ENCODE results near the gene RALGPS2. TPM values are rescaled to one million over a fixed set of nuclear protein-coding genes. Genes with fewer than 3 reads are reported as not detected.

RALGPS2 gene
- total and polyA plus RNA-seq, 9 of the 15 experiments (the other 6 are each of a cell fraction or from before 2014, with no cell fraction given), result 0.28 to 6.5 (median 2.6) TPM

- TF ChIP-seq MIER1 (IDR thresholded peaks at IDR 0.05; ENCODE audit: low read depth), result no peak
- no peak overlapping the region for H3K27ac ChIP-seq (ENCODE audit: extremely low read depth, low read depth, low read length)
- H3K36me3 ChIP-seq (ENCODE audit: control insufficient read depth, insufficient read depth, low read length), result no peaks in the 10 kb centered on the region
- H2AFZ ChIP-seq (ENCODE audit: low read depth, low read length), result no peak overlapping the region
- no peaks in the 10 kb centered on the region for H3K79me2 ChIP-seq (ENCODE audit: control insufficient read depth, insufficient read depth, low read length)
- H3K27me3 ChIP-seq (ENCODE audit: control insufficient read depth in 2 of 2, insufficient read depth in 2 of 2, low read length in 2 of 2), result no peaks in the 10 kb centered on the region
- no peak for FAIRE-seq
- no peaks in the 10 kb centered on the region for H3K9me1 ChIP-seq (ENCODE audit: control insufficient read depth, insufficient read depth, low read length)
- no peak for DNase-seq (ENCODE audit: extremely low read depth in 1 of 4, low spot score in 3 of 4)
- no peaks in the 10 kb centered on the region for H3K9me3 ChIP-seq (replicated peaks; ENCODE audit: control insufficient read depth, insufficient read depth, low read depth, low read length)
- BruUV-seq (replicated peaks), result no TSS peak
- H3K4me1 ChIP-seq (replicated peaks in 1 of 2; ENCODE audit: control insufficient read depth in 2 of 2, insufficient read depth in 2 of 2, low read length in 2 of 2), result no peaks in the 10 kb centered on the region
- ChIA-PET POLR2A (no interaction called here), CTCF (ENCODE audit: low intra/inter-chr PET ratio) (no interaction called here)
- intact Hi-C loops (cut with micrococcal nuclease), result no loop called here
- H3K9ac ChIP-seq (ENCODE audit: insufficient read depth in 1 of 2, low read depth in 2 of 2, low read length in 2 of 2), result no peak overlapping the region
- no peaks in the 10 kb centered on the region for H4K20me1 ChIP-seq (replicated peaks; ENCODE audit: control insufficient read depth, insufficient read depth, low read length)
- ATAC-seq, result no peak
- in situ Hi-C loops (cut with MboI), result no loop called here
- WGBS (ENCODE audit: insufficient coverage, low coverage, missing lambda C conversion rate), result 0% methylated on average over 3 of the region's 3 CpGs
- H3K4me2 ChIP-seq (ENCODE audit: insufficient read depth, low read length), result no peak overlapping the region
- no peak overlapping the region for H3K4me3 ChIP-seq
These were observed 77.8 kb downstream of the RALGPS2 start for GRCh38 chr1:178802873-178803272.

DNA sequence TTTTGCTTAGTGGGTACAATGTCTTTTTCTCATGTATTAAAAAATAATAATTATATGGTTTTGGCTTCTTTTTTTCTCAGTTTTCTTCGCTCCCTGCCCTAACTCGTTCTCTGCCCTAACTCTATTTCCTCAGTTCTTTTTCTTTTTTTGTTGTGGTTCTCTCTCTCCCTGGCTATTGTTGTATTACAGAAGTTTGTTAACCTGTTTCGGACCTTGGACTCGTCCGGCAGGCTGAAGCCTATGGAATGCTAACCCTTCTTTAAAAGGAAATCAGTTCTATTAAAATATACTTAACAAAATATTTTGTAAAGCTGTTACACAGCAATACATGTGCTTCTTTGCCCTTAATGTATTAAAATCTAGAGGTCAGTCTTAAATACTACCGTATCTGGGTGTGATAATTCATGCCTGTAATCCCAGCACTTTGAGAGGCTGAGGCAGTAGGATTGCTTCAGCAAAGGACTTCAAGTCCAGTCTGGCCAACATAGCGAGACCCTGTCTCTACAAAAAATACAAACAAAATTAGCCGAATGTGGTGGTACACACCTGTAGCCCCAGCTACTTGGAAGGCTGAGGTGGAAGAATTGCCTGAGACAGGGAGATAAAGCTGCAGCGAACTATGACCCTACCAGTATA is 81.7 kb downstream of the RALGPS2 start:
- in situ Hi-C loops (cut with MboI), result no loop called here
- ATAC-seq (no peak), FAIRE-seq (no peak), DNase-seq (ENCODE audit: extremely low read depth in 1 of 4, low spot score in 3 of 4) (no peak)
- Histone ChIP-seq H3K79me2 (ENCODE audit: control insufficient read depth, insufficient read depth, low read length) (no peaks in the 10 kb centered on the region), H3K36me3 (ENCODE audit: control insufficient read depth, insufficient read depth, low read length) (no peaks in the 10 kb centered on the region), H2AFZ (ENCODE audit: low read depth, low read length) (no peak overlapping the region), H3K27ac (ENCODE audit: extremely low read depth, low read depth, low read length) (no peak overlapping the region), H3K9me3 (replicated peaks; ENCODE audit: control insufficient read depth, insufficient read depth, low read depth, low read length) (no peaks in the 10 kb centered on the region), H3K9me1 (ENCODE audit: control insufficient read depth, insufficient read depth, low read length) (no peaks in the 10 kb centered on the region), H3K27me3 (ENCODE audit: control insufficient read depth in 2 of 2, insufficient read depth in 2 of 2, low read length in 2 of 2) (no peaks in the 10 kb centered on the region; a peak in 1 of 5 replicates), H3K9ac (ENCODE audit: insufficient read depth in 1 of 2, low read depth in 2 of 2, low read length in 2 of 2) (no peak overlapping the region), H3K4me2 (ENCODE audit: insufficient read depth, low read length) (no peak overlapping the region), H4K20me1 (replicated peaks; ENCODE audit: control insufficient read depth, insufficient read depth, low read length) (no peaks in the 10 kb centered on the region), H3K4me1 (replicated peaks in 1 of 2; ENCODE audit: control insufficient read depth in 2 of 2, insufficient read depth in 2 of 2, low read length in 2 of 2) (no peaks in the 10 kb centered on the region), H3K4me3 (no peak overlapping the region)
- CTCF ChIA-PET (ENCODE audit: low intra/inter-chr PET ratio), result no interaction called here
- WGBS (ENCODE audit: insufficient coverage, low coverage, missing lambda C conversion rate), result 0% methylated on average over 9 of the region's 9 CpGs
- TF ChIP-seq RBM17 (IDR thresholded peaks at IDR 0.05; ENCODE audit: borderline replicate concordance, low read depth, low read length) (no peak), NFIC (IDR thresholded peaks at IDR 0.05) (no peak), NFE2L1 (tag; IDR thresholded peaks at IDR 0.05; ENCODE audit: borderline replicate concordance, low read depth) (no peak), HDAC3 (IDR thresholded peaks at IDR 0.05; ENCODE audit: borderline replicate concordance, partially characterized antibody) (no peak), ZBTB49 (CRISPR knock-in tag; IDR thresholded peaks at IDR 0.05; ENCODE audit: borderline replicate concordance) (no peak), ZNF165 (CRISPR knock-in tag; IDR thresholded peaks at IDR 0.05; ENCODE audit: borderline replicate concordance) (no peak), ETV1 (tag; conservative IDR thresholded peaks at IDR 0.05; ENCODE audit: low read depth) (no peak)
- BruUV-seq (replicated peaks), result no TSS peak
- POLR2A ChIA-PET, result interaction anchor here (0.7 kb wide), 1 partner anchor 17 kb away, joined by 3 read pairs; no protein-coding TSS in a partner anchor
- intact Hi-C loops (cut with micrococcal nuclease), result no loop called here
